HepG2 (cell line): Measurements from ENCODE around the gene SLC22A7. TPM values are rescaled to one million over a fixed set of nuclear protein-coding genes. Genes with fewer than 3 reads are reported as not detected.

Experiments
- FOXK2 ChIP-seq: fragments of 450-650 bp; IDR thresholded peaks from 2 replicates; pipeline ENCODE4 v1.6.1; 2016
- JUN ChIP-seq: sonication (generic); formaldehyde crosslinking; IDR thresholded peaks from 2 replicates; pipeline ENCODE4 v1.4.0; 2020; ENCODE audit warnings: mild to moderate bottlenecking, missing genetic modification reagents
- KAT7 ChIP-seq: IDR thresholded peaks from 2 replicates; pipeline ENCODE4 v1.6.1; 2018; ENCODE audit warnings: borderline replicate concordance, missing compliant biosample characterization
- ZFP36L1 ChIP-seq: sonication (generic); formaldehyde crosslinking; IDR thresholded peaks from 2 replicates; pipeline ENCODE4 v1.8.0; 2022; ENCODE audit warnings: mild to moderate bottlenecking, missing genetic modification reagents, moderate library complexity
- ZFP62 ChIP-seq: sonication (generic); formaldehyde crosslinking; IDR thresholded peaks from 2 replicates; pipeline ENCODE4 v1.4.0; 2020; ENCODE audit warnings: missing genetic modification reagents
- ZNF253 ChIP-seq: sonication (generic); formaldehyde crosslinking; IDR thresholded peaks from 2 replicates; pipeline ENCODE4 v1.8.0; 2022; ENCODE audit warnings: mild to moderate bottlenecking, missing genetic modification reagents, borderline replicate concordance
- ZNF33A ChIP-seq: sonication (generic); formaldehyde crosslinking; IDR thresholded peaks from 2 replicates; pipeline ENCODE4 v1.5.1; 2020; ENCODE audit warnings: missing genetic modification reagents, mild to moderate bottlenecking, moderate library complexity, borderline replicate concordance
- ZNF619 ChIP-seq: sonication (generic); formaldehyde crosslinking; IDR thresholded peaks from 2 replicates; pipeline ENCODE4 v1.4.0; 2020; ENCODE audit warnings: mild to moderate bottlenecking, missing genetic modification reagents
- polyA plus RNA-seq, 8 experiments: library from polyadenylated mRNA; depleted of rRNA in 3 of 8; stranded (reverse) in 7 of 8; unstranded in 1 of 8; fragments of >200 nt; fragmentation: Illumina TruSeq in 4 of 8; extraction: Trizol in 4 of 8; gene quantifications; 2 replicates each; pipeline versions ENCODE4 v1.2.1 to v1.2.3, GENCODE V29; 2011 to 2016; ENCODE audit warnings: low read depth in 4 of 8, missing spikeins in 1 of 8, mixed read lengths in 1 of 8; ENCODE audit not compliant: insufficient read depth in 1 of 8
- total RNA-seq, 5 experiments: library from RNA; depleted of rRNA; stranded (reverse); fragments of >200 nt; fragmentation: Illumina TruSeq; extraction: Trizol; gene quantifications; 2 replicates each; pipeline ENCODE4 v1.2.3, GENCODE V29; 2016; ENCODE audit warnings: low read depth in 1 of 5
- TF ChIP-seq, protein P1 (sequence below): sonication (generic); formaldehyde crosslinking; IDR thresholded peaks from 2 replicates; pipeline ENCODE4 v1.4.0; 2020; ENCODE audit warnings: missing genetic modification reagents, borderline replicate concordance
- TF ChIP-seq, protein P2 (sequence below): sonication (generic); formaldehyde crosslinking; IDR thresholded peaks from 2 replicates; pipeline ENCODE4 v1.4.0; 2020; ENCODE audit warnings: missing genetic modification reagents
- TF ChIP-seq, protein P3 (sequence below): fragments of 450-650 bp; IDR thresholded peaks from 2 replicates; pipeline ENCODE4 v1.6.1; 2017
- TF ChIP-seq, protein P4 (sequence below): sonication (generic); formaldehyde crosslinking; IDR thresholded peaks from 2 replicates; pipeline ENCODE4 v1.5.0; 2020; ENCODE audit warnings: missing genetic modification reagents, mild to moderate bottlenecking, borderline replicate concordance
- TF ChIP-seq, protein P5 (sequence below): sonication (generic); formaldehyde crosslinking; IDR thresholded peaks from 2 replicates; pipeline ENCODE4 v1.4.0; 2020; ENCODE audit warnings: missing genetic modification reagents, mild to moderate bottlenecking, borderline replicate concordance
- TF ChIP-seq, protein P6 (sequence below): IDR thresholded peaks from 2 replicates; pipeline ENCODE4 v1.6.1; 2016; ENCODE audit warnings: missing compliant biosample characterization, missing genetic modification reagents, borderline replicate concordance

SLC22A7 gene
- total and polyA plus RNA-seq, 2 of the 13 experiments (the other 11 are each of a cell fraction or from before 2014, with no cell fraction given), result 5.3 to 22.6 TPM

DNA sequence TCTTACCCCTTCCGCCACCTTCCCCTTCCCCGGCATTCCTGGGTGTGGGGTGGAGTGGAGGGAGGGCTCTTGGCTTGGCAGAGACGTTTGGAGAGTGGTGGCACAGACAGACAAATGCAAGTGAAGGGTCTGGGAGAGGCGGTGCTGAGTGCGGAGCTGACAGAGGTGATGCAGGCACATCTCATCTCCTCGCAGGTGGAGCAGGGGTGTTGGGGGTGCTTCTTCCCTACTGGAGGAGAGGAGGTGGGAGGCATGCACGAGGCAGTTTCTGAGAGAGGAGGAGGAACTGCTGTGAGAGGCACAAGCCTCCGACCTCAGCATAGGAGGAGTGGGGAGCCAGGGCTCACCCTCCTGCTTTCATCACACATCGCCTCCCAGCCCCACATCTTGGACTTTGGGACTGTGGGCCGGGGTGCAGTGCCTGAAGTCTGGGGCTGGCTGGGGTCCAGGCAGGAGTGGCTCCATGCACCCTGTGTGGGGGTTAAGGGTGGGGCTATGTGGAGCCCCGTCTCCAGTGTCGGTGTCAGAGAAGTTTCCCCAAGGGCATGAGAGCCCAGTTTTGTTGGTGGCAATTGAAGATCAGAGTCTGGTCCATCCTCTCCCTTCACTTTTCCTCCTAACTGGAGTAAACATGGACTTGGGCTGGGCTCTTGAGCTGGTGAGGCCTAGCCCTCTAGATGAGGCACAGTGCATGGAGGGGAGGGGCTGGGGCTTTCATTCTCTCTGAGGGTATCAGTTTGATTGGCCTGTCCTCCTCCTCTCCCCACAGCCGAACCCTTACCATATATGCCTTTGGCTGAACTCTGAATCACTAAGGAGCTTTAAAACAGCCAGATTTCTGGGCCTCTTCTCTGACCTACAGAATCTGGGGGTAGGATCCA, 20.2 kb upstream of the SLC22A7 start (continued):
- TF ChIP-seq, protein P1, sequence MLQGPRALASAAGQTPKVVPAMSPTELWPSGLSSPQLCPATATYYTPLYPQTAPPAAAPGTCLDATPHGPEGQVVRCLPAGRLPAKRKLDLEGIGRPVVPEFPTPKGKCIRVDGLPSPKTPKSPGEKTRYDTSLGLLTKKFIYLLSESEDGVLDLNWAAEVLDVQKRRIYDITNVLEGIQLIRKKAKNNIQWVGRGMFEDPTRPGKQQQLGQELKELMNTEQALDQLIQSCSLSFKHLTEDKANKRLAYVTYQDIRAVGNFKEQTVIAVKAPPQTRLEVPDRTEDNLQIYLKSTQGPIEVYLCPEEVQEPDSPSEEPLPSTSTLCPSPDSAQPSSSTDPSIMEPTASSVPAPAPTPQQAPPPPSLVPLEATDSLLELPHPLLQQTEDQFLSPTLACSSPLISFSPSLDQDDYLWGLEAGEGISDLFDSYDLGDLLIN (CRISPR knock-in tag), result no peak
- TF ChIP-seq ZNF619 (peak; percentile 60; the same call in 1 of the 2 replicates), ZFP62 (CRISPR knock-in tag) (no peak), ZNF253 (CRISPR knock-in tag) (0 out of 2 replicates have a peak, but pooled peaks have one; percentile 77), JUN (CRISPR knock-in tag) (peak; percentile 13; the same call in 1 of the 2 replicates), ZNF33A (CRISPR knock-in tag) (0 out of 2 replicates have a peak, but pooled peaks have one; percentile 69), KAT7 (CRISPR knock-in tag) (no peak), FOXK2 (peak; percentile 52; the same call in 1 of the 2 replicates), ZFP36L1 (CRISPR knock-in tag) (peak; percentile 62)
- TF ChIP-seq, protein P2, sequence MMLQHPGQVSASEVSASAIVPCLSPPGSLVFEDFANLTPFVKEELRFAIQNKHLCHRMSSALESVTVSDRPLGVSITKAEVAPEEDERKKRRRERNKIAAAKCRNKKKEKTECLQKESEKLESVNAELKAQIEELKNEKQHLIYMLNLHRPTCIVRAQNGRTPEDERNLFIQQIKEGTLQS (CRISPR knock-in tag), result no peak
- TF ChIP-seq, protein P3, sequence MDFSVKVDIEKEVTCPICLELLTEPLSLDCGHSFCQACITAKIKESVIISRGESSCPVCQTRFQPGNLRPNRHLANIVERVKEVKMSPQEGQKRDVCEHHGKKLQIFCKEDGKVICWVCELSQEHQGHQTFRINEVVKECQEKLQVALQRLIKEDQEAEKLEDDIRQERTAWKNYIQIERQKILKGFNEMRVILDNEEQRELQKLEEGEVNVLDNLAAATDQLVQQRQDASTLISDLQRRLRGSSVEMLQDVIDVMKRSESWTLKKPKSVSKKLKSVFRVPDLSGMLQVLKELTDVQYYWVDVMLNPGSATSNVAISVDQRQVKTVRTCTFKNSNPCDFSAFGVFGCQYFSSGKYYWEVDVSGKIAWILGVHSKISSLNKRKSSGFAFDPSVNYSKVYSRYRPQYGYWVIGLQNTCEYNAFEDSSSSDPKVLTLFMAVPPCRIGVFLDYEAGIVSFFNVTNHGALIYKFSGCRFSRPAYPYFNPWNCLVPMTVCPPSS, result no peak
- TF ChIP-seq, protein P4, sequence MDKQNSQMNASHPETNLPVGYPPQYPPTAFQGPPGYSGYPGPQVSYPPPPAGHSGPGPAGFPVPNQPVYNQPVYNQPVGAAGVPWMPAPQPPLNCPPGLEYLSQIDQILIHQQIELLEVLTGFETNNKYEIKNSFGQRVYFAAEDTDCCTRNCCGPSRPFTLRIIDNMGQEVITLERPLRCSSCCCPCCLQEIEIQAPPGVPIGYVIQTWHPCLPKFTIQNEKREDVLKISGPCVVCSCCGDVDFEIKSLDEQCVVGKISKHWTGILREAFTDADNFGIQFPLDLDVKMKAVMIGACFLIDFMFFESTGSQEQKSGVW (CRISPR knock-in tag), result no peak
- TF ChIP-seq, protein P5, sequence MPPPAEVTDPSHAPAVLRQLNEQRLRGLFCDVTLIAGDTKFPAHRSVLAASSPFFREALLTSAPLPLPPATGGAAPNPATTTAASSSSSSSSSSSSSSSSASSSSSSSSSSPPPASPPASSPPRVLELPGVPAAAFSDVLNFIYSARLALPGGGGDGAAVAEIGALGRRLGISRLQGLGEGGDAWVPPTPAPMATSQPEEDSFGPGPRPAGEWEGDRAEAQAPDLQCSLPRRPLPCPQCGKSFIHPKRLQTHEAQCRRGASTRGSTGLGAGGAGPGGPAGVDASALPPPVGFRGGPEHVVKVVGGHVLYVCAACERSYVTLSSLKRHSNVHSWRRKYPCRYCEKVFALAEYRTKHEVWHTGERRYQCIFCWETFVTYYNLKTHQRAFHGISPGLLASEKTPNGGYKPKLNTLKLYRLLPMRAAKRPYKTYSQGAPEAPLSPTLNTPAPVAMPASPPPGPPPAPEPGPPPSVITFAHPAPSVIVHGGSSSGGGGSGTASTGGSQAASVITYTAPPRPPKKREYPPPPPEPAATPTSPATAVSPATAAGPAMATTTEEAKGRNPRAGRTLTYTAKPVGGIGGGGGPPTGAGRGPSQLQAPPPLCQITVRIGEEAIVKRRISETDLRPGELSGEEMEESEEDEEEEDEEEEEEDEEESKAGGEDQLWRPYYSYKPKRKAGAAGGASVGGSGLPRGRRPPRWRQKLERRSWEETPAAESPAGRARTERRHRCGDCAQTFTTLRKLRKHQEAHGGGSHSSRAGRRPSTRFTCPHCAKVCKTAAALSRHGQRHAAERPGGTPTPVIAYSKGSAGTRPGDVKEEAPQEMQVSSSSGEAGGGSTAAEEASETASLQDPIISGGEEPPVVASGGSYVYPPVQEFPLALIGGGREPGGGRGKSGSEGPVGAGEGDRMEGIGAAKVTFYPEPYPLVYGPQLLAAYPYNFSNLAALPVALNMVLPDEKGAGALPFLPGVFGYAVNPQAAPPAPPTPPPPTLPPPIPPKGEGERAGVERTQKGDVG (CRISPR knock-in tag), result 0 out of 2 replicates have a peak, but pooled peaks have one; percentile 84
- TF ChIP-seq, protein P6, sequence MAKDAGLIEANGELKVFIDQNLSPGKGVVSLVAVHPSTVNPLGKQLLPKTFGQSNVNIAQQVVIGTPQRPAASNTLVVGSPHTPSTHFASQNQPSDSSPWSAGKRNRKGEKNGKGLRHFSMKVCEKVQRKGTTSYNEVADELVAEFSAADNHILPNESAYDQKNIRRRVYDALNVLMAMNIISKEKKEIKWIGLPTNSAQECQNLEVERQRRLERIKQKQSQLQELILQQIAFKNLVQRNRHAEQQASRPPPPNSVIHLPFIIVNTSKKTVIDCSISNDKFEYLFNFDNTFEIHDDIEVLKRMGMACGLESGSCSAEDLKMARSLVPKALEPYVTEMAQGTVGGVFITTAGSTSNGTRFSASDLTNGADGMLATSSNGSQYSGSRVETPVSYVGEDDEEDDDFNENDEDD (CRISPR knock-in tag), result no peak
